ENCODE results near the gene OR2W3. TPM values are rescaled to one million over a fixed set of nuclear protein-coding genes. Genes with fewer than 3 reads are reported as not detected.
A peak's percentile ranks its signal among the peaks of the same experiment; 100 is the strongest.

The OR2W3 gene
- total RNA-seq, 2 experiments from 2014 or later, result not detected

- TF ChIP-seq CTCF (IDR thresholded peaks at IDR 0.05), result no peak
- ChIA-PET POLR2A (no interaction called here), CTCF (no interaction called here)
- Mint-ChIP-seq H3K4me1 (ENCODE audit: low read depth) (peaks cover 13% of the 10 kb centered on the region), H3K4me3 (no peak overlapping the region), H3K36me3 (ENCODE audit: low read depth) (peaks cover 5% of the 10 kb centered on the region), H3K9me3 (peaks cover 12% of the 10 kb centered on the region), H3K27ac (no peak overlapping the region), H3K27me3 (no peaks in the 10 kb centered on the region)
- ATAC-seq (no peak), DNase-seq (no peak)
- intact Hi-C loops (cut with micrococcal nuclease), result no loop called here
Measured at GRCh38 chr1:247905181-247905580, 9.8 kb downstream of the OR2W3 start.

- Mint-ChIP-seq H3K27me3 (no peaks in the 10 kb centered on the region), H3K4me1 (ENCODE audit: low read depth) (peaks cover 13% of the 10 kb centered on the region), H3K9me3 (peaks cover 12% of the 10 kb centered on the region), H3K27ac (peak overlapping the region; percentile 28), H3K36me3 (ENCODE audit: low read depth) (peaks cover 5% of the 10 kb centered on the region), H3K4me3 (peak overlapping the region; percentile 34)
- intact Hi-C loops (cut with micrococcal nuclease), result no loop called here
- CTCF ChIA-PET, result interaction anchor here (0.8 kb wide), 1 partner anchor 30 kb away, joined by 3 read pairs; no protein-coding TSS in a partner anchor
- DNase-seq (no peak), ATAC-seq (no peak)
- TF ChIP-seq CTCF (IDR thresholded peaks at IDR 0.05), result no peak
- POLR2A ChIA-PET, result interaction anchor here (0.9 kb wide), 1 partner anchor 37 kb away, joined by 4 read pairs; no protein-coding TSS in a partner anchor
Measured at GRCh38 chr1:247905910-247906503, 10.6 kb downstream of the OR2W3 start.

- Mint-ChIP-seq H3K4me3 (peak overlapping the region; percentile 34), H3K27ac (peak overlapping the region; percentile 28), H3K9me3 (peaks cover 12% of the 10 kb centered on the region), H3K36me3 (ENCODE audit: low read depth) (peaks cover 5% of the 10 kb centered on the region), H3K4me1 (ENCODE audit: low read depth) (peaks cover 13% of the 10 kb centered on the region), H3K27me3 (no peaks in the 10 kb centered on the region)
- peak; percentile 27 for TF ChIP-seq CTCF (IDR thresholded peaks at IDR 0.05)
- POLR2A ChIA-PET, result interaction anchor here (0.9 kb wide), 1 partner anchor 37 kb away, joined by 4 read pairs; no protein-coding TSS in a partner anchor
- CTCF ChIA-PET, result interaction anchor here (0.8 kb wide), 1 partner anchor 30 kb away, joined by 3 read pairs; no protein-coding TSS in a partner anchor
- peak; percentile 38 for DNase-seq
- intact Hi-C loops (cut with micrococcal nuclease), result no loop called here
- ATAC-seq, result peak; percentile 88
Measured at GRCh38 chr1:247906504-247907047, 11.2 kb downstream of the OR2W3 start.

GRCh38 chr1:247908766-247909165 is 13.4 kb downstream of the OR2W3 start:
- intact Hi-C loops (cut with micrococcal nuclease), result no loop called here

More at GRCh38 chr1:247908766-247909165, 13.4 kb downstream of the OR2W3 start:
- ChIA-PET CTCF (interaction anchor here (0.8 kb wide), 1 partner anchor 51 kb away, joined by 3 read pairs; no protein-coding TSS in a partner anchor), POLR2A (no interaction called here)
- ATAC-seq (no peak), DNase-seq (no peak)
- H3K4me3 Mint-ChIP-seq, result no peak overlapping the region
- H3K36me3 Mint-ChIP-seq (ENCODE audit: low read depth), result peaks cover 5% of the 10 kb centered on the region
- H3K27me3 Mint-ChIP-seq, result no peaks in the 10 kb centered on the region
- H3K9me3 Mint-ChIP-seq, result peaks cover 6% of the 10 kb centered on the region
- no peak for TF ChIP-seq CTCF (IDR thresholded peaks at IDR 0.05)
- no peak overlapping the region for H3K27ac Mint-ChIP-seq
- peaks cover 13% of the 10 kb centered on the region for H3K4me1 Mint-ChIP-seq (ENCODE audit: low read depth)

Measured in activated CD8-positive, alpha-beta T cell treated with anti-CD3 and anti-CD28 coated beads for 36 hours (primary cell).